Measurements from ENCODE around the gene RPL27A.

RPL27A gene

DNA sequence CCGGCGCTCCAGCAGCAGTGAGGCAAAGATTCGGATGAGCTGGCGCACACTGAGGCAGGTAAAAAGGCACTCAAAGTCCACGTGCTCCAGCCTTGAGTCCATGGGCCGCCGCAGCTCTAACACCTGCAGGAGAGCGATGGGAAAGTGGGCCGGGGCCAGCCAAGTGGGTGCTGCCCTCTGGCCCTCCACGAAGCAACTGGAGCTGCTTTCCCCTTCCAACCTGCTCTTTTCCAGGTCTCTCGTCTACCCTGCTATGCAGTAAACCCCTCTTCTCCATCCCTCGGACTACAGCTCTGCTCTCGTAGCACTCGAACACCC lies 20.0 kb downstream of the RPL27A start:
- DNase-seq = no peak

DNA sequence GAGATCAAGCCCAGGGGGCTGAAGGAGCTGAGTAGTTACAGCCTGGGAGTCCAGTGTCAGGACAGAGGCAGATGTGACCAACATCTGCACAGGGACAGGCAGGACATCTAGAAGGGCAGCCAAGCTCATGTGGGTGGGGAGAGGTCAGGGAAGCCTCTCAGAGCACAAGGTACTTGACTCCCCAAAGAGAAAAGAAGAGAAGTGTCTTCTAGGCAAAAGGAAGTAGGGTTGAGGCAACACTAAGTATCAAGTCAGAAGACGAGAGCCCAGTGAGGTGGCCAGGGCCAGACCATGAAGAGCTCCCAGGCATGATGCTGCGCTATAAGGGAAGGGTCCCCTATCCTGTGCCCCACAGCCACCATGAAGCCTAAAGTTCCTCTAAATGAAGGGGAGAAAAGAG lies 21.5 kb downstream of the RPL27A start:
- DNase-seq = no peak

DNA sequence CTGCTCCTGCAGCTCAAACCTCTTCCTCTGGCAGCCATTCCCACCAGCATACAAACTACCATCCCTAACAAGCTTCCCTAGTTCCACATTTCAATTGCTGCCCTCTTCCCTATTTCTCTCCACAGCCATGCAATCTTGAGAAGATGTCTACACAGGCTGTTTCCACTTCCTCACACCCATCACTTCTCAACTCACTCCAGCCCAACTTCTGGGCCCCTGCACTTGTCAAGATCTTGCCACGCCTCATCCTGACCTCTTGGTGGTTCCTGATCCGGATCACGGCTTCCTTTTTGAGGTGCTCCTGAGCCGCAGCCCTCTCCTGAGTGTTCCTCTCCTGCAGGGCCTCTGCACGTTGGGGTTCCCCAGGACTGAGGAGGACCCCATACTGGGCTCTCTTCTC lies 22.6 kb downstream of the RPL27A start:
- DNase-seq = no peak

- DNase-seq = no peak
These were observed 24.3 kb downstream of the RPL27A start for GRCh38 chr11:8706673-8707432.

- DNase-seq = no peak
These were observed 25.1 kb downstream of the RPL27A start for GRCh38 chr11:8707541-8708191.

DNA sequence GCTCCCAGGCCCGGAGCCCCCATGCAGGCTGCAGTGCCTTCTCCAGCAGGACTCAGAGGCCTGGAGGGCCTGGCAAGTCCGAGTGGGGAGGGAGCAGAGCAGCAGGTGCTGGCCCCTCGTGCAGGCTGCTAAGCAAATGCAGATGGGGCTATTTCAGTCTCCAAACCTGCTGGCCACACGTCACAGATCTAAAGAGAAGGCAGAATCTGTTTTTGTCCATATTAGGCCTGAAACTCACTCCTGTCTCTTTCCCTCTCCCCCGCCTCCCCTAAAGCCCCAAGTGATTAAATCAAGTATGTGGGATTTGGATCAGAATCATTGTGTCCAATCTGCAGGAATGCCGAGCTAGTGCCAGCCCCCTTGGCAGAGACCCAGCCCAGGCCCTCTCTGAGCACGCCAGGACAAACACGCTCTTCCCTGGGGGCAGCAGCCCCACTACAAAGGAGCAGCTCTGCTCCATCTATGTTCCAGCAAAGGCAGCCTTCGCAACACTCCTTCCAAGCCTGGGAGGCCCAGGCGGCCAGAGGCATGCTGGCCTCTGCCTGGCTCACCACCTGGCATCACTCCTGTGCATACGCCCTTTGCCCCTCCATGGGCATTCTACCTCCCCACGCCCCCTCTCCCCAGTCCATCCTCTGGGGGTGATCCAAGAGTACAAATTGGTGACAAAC lies 26.5 kb downstream of the RPL27A start:
- DNase-seq = peak; percentile 53 to 60

- DNase-seq = no peak
These were observed 27.2 kb downstream of the RPL27A start for GRCh38 chr11:8709777-8710176.

GRCh38 chr11:8711895-8712442 lies 29.4 kb downstream of the RPL27A start:
- DNase-seq = no peak

- no peak for DNase-seq
These were observed 29.9 kb downstream of the RPL27A start for GRCh38 chr11:8712506-8712905.

- DNase-seq = no peak
These were observed 31.3 kb downstream of the RPL27A start for GRCh38 chr11:8713760-8714454.

GRCh38 chr11:8714622-8715225 lies 32.1 kb downstream of the RPL27A start:
- no peak for DNase-seq

DNA sequence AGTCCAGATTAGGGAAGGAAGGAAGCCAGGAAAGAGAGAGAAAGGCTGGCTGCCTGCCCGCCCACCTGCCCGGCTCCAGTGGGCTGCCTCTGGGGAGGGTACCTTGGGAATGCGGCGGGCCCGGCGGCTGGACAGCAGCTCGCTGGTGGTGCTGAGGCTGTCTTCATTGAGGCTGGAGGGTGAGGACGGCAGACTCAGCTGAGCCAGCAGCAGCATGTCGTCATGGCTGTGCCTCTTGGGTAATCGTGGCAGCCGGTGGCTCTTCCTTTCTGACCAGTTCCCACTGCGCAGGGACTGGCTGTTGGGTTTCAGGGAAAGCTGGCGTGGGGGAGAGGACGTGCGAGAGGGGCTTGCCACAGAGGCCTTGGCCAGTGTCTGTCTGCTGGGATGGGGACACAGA lies 32.9 kb downstream of the RPL27A start:
- DNase-seq = no peak

GRCh38 chr11:8717544-8717875 lies 34.9 kb downstream of the RPL27A start:
- DNase-seq = no peak

- DNase-seq = no peak
These were observed 35.5 kb downstream of the RPL27A start for GRCh38 chr11:8717876-8718753.

- no peak for DNase-seq
These were observed 36.6 kb downstream of the RPL27A start for GRCh38 chr11:8719211-8719649.

DNA sequence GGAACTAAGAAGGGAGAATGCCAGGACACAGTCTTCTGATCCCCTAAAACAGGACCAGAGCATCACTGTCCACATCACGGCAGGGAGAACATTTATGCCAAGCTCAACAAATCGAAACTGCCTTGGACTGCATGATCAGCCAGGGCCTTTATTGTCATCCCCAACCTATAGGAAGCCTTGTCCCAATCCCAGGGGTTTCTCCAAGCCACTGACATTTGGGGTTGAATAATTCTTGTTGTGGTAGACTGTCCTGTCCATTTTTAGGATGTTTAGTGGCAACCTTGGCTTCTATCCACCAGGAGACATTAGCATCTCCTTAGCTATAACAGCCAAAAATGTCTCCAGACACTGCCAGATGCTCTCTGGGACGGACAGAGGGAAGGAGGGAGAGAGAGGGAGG lies 37.1 kb downstream of the RPL27A start:
- no peak for DNase-seq

DNA sequence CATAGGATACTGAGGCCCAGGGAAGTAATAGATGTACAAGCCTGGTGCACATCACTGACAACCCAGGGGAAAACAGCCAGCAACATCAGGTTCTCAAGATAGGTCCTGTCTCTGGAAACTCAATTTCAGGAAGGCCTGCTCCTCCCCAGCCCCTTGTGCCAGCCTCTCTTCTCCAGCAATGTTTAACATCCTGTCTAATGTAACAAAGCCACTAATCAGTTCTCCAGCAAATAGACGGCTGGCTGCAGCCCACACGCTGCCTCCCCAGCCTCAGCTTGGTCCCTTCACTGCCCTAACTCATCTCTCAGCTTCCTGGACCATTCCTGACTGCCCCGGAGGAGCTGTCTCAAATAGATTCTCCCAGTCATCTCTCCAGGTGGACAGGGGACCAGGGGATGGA lies 37.8 kb downstream of the RPL27A start:
- no peak for DNase-seq

DNA sequence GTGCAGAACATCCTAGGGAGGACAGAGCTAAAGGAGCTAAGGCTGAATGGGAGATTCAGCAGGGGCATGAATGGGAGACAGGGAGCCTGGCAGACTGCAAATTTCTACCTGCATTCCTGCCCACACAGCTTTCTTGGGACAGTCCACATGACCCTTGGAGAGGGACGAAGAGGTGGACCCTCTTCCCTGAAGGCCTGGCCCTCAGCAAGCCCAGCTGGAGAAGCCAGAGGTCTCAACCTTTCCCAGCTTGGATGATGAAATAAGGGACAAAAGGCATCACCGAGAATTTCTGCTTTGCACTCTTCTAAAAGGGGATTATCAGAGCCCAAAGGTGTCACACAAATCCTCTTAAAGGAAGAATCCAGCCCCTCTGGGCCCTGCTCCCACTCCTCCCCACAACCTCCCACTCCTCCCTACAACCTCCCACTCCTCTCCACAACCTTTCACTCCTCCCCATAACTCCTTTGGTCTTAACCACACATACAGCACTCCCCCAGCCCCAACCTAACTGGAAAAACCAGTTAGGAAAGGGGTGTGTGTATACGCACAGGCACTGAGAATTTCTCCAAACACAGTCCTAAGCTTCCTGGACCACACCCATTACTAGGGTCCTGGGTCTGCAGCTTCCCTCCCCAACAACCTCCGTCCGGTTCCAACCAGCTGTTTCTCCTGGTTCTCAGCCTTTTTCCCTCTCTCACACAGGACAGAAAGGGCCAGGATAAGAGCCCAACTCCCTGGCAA lies 38.4 kb downstream of the RPL27A start:
- DNase-seq = no peak

- DNase-seq = no peak
These were observed 39.3 kb downstream of the RPL27A start for GRCh38 chr11:8721609-8722500.

DNA sequence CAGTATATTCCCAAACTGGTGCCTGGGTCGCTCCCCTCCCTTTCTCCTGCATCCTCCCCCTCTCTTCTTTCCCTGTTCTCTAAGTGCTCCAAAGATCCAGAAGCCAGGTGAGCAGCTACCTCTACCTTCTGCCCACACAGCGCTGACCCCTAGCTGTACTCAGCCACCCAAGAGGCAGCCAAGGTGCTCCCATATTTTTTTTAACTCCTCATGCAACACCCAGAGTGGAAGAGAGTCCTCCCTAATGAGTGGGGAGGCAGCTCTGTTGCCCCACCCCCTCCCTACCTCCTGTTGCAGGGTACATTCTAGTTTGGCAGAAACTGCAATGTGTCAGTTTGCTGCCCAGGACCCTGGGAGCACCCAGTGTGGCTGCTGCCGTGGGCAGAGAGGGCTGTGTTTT lies 40.2 kb downstream of the RPL27A start:
- DNase-seq = no peak

All from SHP77 (cell line).